ENCODE data around the gene LRRC28.

Gene LRRC28

DNA sequence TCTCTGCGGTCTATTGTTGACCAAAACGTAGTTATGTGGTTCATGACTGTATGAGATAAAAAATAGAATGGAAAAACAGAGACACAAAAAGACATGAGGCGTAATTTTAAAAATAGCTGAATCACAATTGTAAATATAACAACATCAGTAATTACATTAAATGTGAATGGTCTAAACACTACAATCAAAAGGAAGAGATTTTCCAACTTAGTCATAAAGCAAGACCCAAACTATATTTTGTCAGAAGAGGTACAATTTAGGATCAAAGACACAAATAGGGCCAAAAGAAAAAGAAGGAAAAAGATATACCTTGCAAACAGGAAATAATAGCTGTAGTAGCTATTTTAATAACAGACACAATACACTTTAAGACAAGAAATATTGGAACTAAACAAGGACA, 61.5 kb downstream of the LRRC28 start:
- H3K4me3 ChIP-seq (ENCODE audit: low read depth, low read length): no peak overlapping the region
- no peaks in the 10 kb centered on the region for H3K9me3 ChIP-seq
- no peaks in the 10 kb centered on the region for H3K4me1 ChIP-seq
- DNase-seq: no peak
- H3K27me3 ChIP-seq: no peaks in the 10 kb centered on the region
- TF ChIP-seq, protein P1, sequence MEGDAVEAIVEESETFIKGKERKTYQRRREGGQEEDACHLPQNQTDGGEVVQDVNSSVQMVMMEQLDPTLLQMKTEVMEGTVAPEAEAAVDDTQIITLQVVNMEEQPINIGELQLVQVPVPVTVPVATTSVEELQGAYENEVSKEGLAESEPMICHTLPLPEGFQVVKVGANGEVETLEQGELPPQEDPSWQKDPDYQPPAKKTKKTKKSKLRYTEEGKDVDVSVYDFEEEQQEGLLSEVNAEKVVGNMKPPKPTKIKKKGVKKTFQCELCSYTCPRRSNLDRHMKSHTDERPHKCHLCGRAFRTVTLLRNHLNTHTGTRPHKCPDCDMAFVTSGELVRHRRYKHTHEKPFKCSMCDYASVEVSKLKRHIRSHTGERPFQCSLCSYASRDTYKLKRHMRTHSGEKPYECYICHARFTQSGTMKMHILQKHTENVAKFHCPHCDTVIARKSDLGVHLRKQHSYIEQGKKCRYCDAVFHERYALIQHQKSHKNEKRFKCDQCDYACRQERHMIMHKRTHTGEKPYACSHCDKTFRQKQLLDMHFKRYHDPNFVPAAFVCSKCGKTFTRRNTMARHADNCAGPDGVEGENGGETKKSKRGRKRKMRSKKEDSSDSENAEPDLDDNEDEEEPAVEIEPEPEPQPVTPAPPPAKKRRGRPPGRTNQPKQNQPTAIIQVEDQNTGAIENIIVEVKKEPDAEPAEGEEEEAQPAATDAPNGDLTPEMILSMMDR (IDR thresholded peaks at IDR 0.05; ENCODE audit: low read depth, low read length): no peak
- no peaks in the 10 kb centered on the region for H3K36me3 ChIP-seq

DNA sequence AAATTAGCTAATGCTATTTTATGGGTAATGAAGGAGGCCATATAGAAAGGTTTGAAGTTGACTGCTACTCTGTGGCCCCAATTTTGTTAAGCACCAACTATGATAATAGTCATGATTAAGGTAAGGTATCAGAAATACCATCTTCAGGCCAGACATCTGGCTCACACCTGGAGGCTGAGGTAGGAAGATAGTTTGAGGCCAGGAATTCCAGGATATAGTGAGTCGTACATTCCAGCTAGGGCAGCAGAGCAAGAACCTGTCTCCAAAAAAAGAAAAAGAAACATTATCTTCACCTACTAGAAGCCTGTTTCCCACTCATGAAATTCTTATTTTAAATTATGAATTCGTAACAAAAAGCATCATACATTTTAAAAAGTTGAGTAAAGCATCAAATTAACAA, 64.4 kb downstream of the LRRC28 start:
- H3K4me1 ChIP-seq: no peaks in the 10 kb centered on the region
- H3K36me3 ChIP-seq: no peaks in the 10 kb centered on the region
- no peak for DNase-seq
- H3K4me3 ChIP-seq (ENCODE audit: low read depth, low read length): no peak overlapping the region
- no peaks in the 10 kb centered on the region for H3K9me3 ChIP-seq
- TF ChIP-seq, protein P1 (IDR thresholded peaks at IDR 0.05; ENCODE audit: low read depth, low read length): no peak
- H3K27me3 ChIP-seq: no peaks in the 10 kb centered on the region

DNA sequence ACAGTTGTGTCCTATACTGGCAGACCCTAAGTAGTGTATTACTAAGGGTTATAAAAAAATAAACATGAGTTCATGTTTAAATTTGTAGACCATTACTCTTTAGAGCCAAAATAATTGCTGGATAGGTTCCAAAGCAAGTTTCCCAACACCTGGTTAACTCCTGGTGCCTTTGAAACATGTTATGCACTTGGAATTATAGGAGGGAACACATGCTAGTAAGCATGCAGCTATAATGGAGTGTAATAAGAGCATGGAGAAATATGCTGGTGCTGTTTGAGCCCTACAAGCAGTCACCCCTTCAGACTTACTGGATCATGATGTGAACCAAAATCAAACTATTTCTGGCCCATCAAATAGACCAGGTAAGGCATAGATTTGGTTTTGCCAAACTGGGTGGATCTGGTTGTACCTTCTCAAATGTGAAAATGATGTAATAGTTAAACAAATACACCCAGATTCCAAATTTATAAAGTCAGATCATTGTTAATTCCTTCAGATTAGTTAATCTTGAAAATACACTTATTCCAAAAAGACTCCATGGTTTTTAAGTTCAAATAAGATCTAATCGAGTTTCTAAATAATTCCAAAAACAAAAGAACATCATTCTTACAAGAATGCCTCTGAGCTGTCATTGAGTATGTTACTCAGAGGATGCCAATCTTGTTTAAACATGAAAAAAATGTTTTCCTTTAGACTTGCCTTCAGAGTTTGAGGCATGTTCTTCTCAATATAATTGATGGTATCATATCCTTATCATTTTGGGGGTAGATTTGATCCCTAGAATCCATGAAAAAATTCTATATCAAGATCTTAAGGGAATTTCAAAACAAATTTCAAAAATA, 69.3 kb downstream of the LRRC28 start:
- Histone ChIP-seq H3K4me3 (ENCODE audit: low read depth, low read length) (no peak overlapping the region), H3K4me1 (no peaks in the 10 kb centered on the region), H3K36me3 (no peaks in the 10 kb centered on the region), H3K9me3 (no peaks in the 10 kb centered on the region), H3K27me3 (no peaks in the 10 kb centered on the region)
- TF ChIP-seq, protein P1 (IDR thresholded peaks at IDR 0.05; ENCODE audit: low read depth, low read length): no peak
- no peak for DNase-seq

DNA sequence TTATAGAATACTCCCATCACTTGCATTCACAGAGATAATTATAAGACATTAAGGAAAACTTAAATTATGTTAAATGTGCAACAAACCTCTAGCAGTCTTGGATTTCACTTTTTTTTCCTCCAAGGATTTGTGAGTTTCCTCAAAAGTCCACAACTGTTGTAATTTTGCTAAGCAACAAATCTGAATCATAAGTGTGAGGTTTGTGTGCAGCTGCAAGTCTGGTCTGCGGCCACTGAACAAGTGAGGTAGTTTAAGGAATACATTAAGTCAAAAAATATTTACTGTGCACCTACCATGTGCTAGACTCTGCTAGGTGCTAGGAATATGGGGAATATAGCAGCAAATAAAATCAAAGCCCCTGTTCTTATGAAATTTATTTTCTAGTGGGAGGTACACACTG, 70.2 kb downstream of the LRRC28 start:
- Histone ChIP-seq H3K9me3 (no peaks in the 10 kb centered on the region), H3K36me3 (no peaks in the 10 kb centered on the region), H3K27me3 (no peaks in the 10 kb centered on the region), H3K4me3 (ENCODE audit: low read depth, low read length) (no peak overlapping the region), H3K4me1 (no peaks in the 10 kb centered on the region)
- TF ChIP-seq, protein P1 (IDR thresholded peaks at IDR 0.05; ENCODE audit: low read depth, low read length): no peak
- DNase-seq: no peak

DNA sequence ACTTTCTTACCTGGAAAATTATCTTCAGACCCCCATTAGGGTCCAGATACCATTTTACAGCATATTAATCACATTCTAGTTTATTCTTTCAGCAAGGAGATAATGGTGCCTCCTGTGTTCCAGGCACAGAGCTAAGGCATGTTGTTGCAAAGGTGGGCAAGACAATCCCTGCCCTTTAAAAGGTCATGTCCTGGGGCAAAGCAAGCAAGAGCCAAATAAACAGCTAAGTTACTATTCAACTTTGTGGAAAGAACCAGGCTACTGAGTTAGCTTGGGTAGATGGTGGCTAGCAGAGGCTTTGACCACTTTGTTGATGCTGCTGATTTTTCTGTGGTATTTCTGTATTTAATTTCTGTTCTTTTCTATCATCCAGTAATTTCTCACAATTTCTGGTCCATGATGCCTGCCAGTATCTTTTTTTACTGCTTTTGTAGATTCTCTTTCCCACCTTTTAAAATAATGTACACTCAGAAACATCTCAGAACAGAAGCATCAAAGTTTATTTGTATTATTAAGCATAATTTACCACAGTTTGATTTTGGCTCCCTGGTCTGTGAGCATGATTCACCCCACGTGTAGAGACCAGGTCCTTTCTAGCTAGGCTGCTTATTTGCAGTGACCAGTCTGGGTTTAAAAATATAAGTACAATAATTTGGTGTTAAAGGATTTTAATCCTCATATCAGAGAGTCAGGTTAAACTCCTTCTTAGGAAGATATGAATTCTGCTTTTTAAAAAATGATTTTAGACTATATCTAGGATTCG, 71.5 kb downstream of the LRRC28 start:
- no peaks in the 10 kb centered on the region for H3K9me3 ChIP-seq
- H3K27me3 ChIP-seq: no peaks in the 10 kb centered on the region
- no peak overlapping the region for H3K4me3 ChIP-seq (ENCODE audit: low read depth, low read length)
- TF ChIP-seq, protein P1 (IDR thresholded peaks at IDR 0.05; ENCODE audit: low read depth, low read length): no peak
- DNase-seq: no peak
- no peaks in the 10 kb centered on the region for H3K36me3 ChIP-seq
- no peaks in the 10 kb centered on the region for H3K4me1 ChIP-seq
